ENCODE data around the gene ASS1. TPM values are rescaled to one million over a fixed set of nuclear protein-coding genes. Genes with fewer than 3 reads are reported as not detected.

The ASS1 gene
- total RNA-seq, 4 donors from 2014 or later, result 57.9 to 345 (median 266) TPM

- Histone ChIP-seq H3K4me1 (no peaks in the 10 kb centered on the region), H3K36me3 (no peaks in the 10 kb centered on the region), H3K27ac (no peak overlapping the region), H3K27me3 (no peaks in the 10 kb centered on the region), H3K4me3 (no peak overlapping the region), H3K9me3 (no peaks in the 10 kb centered on the region)
- intact Hi-C loops (cut with DNase I; ENCODE audit: low total_unique reads), result no loop called here
- DNase-seq, result no peak
- in situ Hi-C loops (cut with MboI; ENCODE audit: low pct_ligation_motif_present in 1 of 4, low pct_unique_long_range_greater_than_20kb in 1 of 4, low sequenced_read_pairs in 3 of 4), result no loop called here
- TF ChIP-seq POLR2A (IDR thresholded peaks at IDR 0.05) (no peak), EP300 (IDR thresholded peaks at IDR 0.05; ENCODE audit: low read depth) (no peak), POLR2AphosphoS5 (IDR thresholded peaks at IDR 0.05) (no peak), CTCF (IDR thresholded peaks at IDR 0.05) (no peak)
- WGBS, 2 donors (ENCODE audit: low coverage in 1 of 2), result 82% methylated on average over 28 of the region's 28 CpGs; no CpG with 5 or more reads in 1 of the 2 donors
Measured at GRCh38 chr9:130402645-130403440, 41.9 kb upstream of the ASS1 start.

GRCh38 chr9:130405657-130406257 lies 39.0 kb upstream of the ASS1 start:
- WGBS, 2 donors (ENCODE audit: low coverage in 1 of 2), result 93% methylated on average over 22 of the region's 22 CpGs; no CpG with 5 or more reads in 1 of the 2 donors
- DNase-seq, result no peak
- TF ChIP-seq POLR2AphosphoS5 (IDR thresholded peaks at IDR 0.05), result no peak
- TF ChIP-seq CTCF (IDR thresholded peaks at IDR 0.05), result no peak
- no peak for TF ChIP-seq POLR2A (IDR thresholded peaks at IDR 0.05)
- no peak for TF ChIP-seq EP300 (IDR thresholded peaks at IDR 0.05; ENCODE audit: low read depth)
- H3K4me3 ChIP-seq, result no peak overlapping the region
- in situ Hi-C loops (cut with MboI; ENCODE audit: low pct_ligation_motif_present in 1 of 4, low pct_unique_long_range_greater_than_20kb in 1 of 4, low sequenced_read_pairs in 3 of 4), result no loop called here
- no peak overlapping the region for H3K27ac ChIP-seq
- H3K27me3 ChIP-seq, result no peaks in the 10 kb centered on the region
- intact Hi-C loops (cut with DNase I; ENCODE audit: low total_unique reads), result no loop called here
- no peaks in the 10 kb centered on the region for H3K36me3 ChIP-seq
- peaks cover 0 to 9% (median 7%) of the 10 kb centered on the region in 4 donors for H3K4me1 ChIP-seq
- no peaks in the 10 kb centered on the region for H3K9me3 ChIP-seq

GRCh38 chr9:130406278-130406895 lies 38.4 kb upstream of the ASS1 start:
- no peaks in the 10 kb centered on the region for H3K9me3 ChIP-seq
- intact Hi-C loops (cut with DNase I; ENCODE audit: low total_unique reads), result no loop called here
- H3K36me3 ChIP-seq, result no peaks in the 10 kb centered on the region
- H3K27me3 ChIP-seq, result no peaks in the 10 kb centered on the region
- H3K4me3 ChIP-seq, result no peak overlapping the region
- in situ Hi-C loops (cut with MboI; ENCODE audit: low pct_ligation_motif_present in 1 of 4, low pct_unique_long_range_greater_than_20kb in 1 of 4, low sequenced_read_pairs in 3 of 4), result no loop called here
- WGBS, 2 donors (ENCODE audit: low coverage in 1 of 2), result 88% methylated on average over 10 of the region's 10 CpGs; no CpG with 5 or more reads in 1 of the 2 donors
- TF ChIP-seq EP300 (IDR thresholded peaks at IDR 0.05; ENCODE audit: low read depth) (no peak), CTCF (IDR thresholded peaks at IDR 0.05) (no peak), POLR2A (IDR thresholded peaks at IDR 0.05) (no peak), POLR2AphosphoS5 (IDR thresholded peaks at IDR 0.05) (no peak)
- H3K4me1 ChIP-seq, result peaks cover 0 to 15% (median 13%) of the 10 kb centered on the region in 4 donors
- H3K27ac ChIP-seq, result no peak overlapping the region
- no peak for DNase-seq

Measured in transverse colon (tissue), 4 donors.